Inferior parietal cortex (tissue), 1 donor: ENCODE data around the gene IL2RA.
A peak's percentile ranks its signal among the peaks of the same experiment; 100 is the strongest.
"Not testable (repeated sequence)": the region's sequence is repeated elsewhere in the genome, so short reads cannot be mapped to it uniquely, and the experiment has no call there.

Experiments used
- DNase-seq: peaks from one replicate; pipeline ENCODE4 v3.0.0-alpha.2; 2016; ENCODE audit errors: extremely low spot score

IL2RA gene

GRCh38 chr10:6082496-6083395 lies 20.6 kb upstream of the IL2RA start:
- DNase-seq = peak; percentile 39

GRCh38 chr10:6080417-6080973 lies 18.3 kb upstream of the IL2RA start:
- DNase-seq = no peak

GRCh38 chr10:6079044-6079443 lies 16.9 kb upstream of the IL2RA start:
- DNase-seq = no peak

- DNase-seq = no peak
Observed at GRCh38 chr10:6077071-6077675, 15.0 kb upstream of the IL2RA start.

- DNase-seq = no peak
Observed at GRCh38 chr10:6074489-6075301, 12.5 kb upstream of the IL2RA start.

- DNase-seq = no peak
Observed at GRCh38 chr10:6072215-6072934, 10.2 kb upstream of the IL2RA start.

- DNase-seq = no peak
Observed at GRCh38 chr10:6071181-6072175, 9.3 kb upstream of the IL2RA start.

GRCh38 chr10:6070660-6071059 lies 8.5 kb upstream of the IL2RA start:
- DNase-seq = no peak

GRCh38 chr10:6069081-6069931 lies 7.1 kb upstream of the IL2RA start:
- DNase-seq = no peak

GRCh38 chr10:6068422-6068821 lies 6.3 kb upstream of the IL2RA start:
- DNase-seq = no peak

- DNase-seq = no peak
Observed at GRCh38 chr10:6068006-6068405, 5.8 kb upstream of the IL2RA start.

GRCh38 chr10:6067457-6067856 lies 5.3 kb upstream of the IL2RA start:
- no peak for DNase-seq

GRCh38 chr10:6065835-6066234 lies 3.7 kb upstream of the IL2RA start:
- DNase-seq = no peak

- no peak for DNase-seq
Observed at GRCh38 chr10:6065406-6065805, 3.2 kb upstream of the IL2RA start.

GRCh38 chr10:6064726-6065125 lies 2.6 kb upstream of the IL2RA start:
- not testable (repeated sequence) for DNase-seq

GRCh38 chr10:6064119-6064518 lies 2.0 kb upstream of the IL2RA start:
- DNase-seq = no peak

- DNase-seq = no peak
Observed at GRCh38 chr10:6061056-6061455, 1.1 kb downstream of the IL2RA start.

- DNase-seq = no peak
Observed at GRCh38 chr10:6059506-6059905, 2.7 kb downstream of the IL2RA start.
